ENCODE data around the gene CACNA1B.

DNA sequence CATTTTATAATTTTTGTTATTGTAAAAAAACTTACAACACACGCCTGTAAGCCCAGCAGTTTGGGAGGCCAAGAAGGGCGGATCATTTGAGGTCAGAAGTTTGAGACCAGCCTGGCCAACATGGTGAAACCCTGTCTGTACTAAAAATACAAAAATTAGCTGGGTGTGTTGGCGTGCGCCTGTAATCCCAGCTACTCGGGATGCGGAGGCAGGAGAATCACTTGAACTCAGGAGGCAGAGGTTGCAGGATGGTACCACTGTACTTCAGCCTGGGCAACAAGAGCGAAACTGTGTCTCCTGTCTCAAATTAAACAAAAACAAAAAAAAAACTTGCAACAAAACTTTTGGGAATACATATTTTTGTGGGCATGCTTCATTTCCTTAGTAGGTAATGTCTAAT is 164.6 kb downstream of the CACNA1B start:
- TF ChIP-seq POLR2AphosphoS5 (IDR thresholded peaks at IDR 0.05), result no peak
- no peak for TF ChIP-seq POLR2A (IDR thresholded peaks at IDR 0.05)

Data from suprapubic skin (tissue), 4 donors.